HG02884 (cell line): ENCODE data around the gene ADH1C.
"Not testable (repeated sequence)": the region's sequence is repeated elsewhere in the genome, so short reads cannot be mapped to it uniquely, and the experiment has no call there.

Experiments
- ATAC-seq: cut with Tn5 transposase; IDR thresholded peaks from one replicate; pipeline ENCODE4 v1.9.1; 2021; ENCODE audit warnings: mild to moderate bottlenecking, moderate library complexity; ENCODE audit not compliant: unreplicated experiment

Gene ADH1C

DNA sequence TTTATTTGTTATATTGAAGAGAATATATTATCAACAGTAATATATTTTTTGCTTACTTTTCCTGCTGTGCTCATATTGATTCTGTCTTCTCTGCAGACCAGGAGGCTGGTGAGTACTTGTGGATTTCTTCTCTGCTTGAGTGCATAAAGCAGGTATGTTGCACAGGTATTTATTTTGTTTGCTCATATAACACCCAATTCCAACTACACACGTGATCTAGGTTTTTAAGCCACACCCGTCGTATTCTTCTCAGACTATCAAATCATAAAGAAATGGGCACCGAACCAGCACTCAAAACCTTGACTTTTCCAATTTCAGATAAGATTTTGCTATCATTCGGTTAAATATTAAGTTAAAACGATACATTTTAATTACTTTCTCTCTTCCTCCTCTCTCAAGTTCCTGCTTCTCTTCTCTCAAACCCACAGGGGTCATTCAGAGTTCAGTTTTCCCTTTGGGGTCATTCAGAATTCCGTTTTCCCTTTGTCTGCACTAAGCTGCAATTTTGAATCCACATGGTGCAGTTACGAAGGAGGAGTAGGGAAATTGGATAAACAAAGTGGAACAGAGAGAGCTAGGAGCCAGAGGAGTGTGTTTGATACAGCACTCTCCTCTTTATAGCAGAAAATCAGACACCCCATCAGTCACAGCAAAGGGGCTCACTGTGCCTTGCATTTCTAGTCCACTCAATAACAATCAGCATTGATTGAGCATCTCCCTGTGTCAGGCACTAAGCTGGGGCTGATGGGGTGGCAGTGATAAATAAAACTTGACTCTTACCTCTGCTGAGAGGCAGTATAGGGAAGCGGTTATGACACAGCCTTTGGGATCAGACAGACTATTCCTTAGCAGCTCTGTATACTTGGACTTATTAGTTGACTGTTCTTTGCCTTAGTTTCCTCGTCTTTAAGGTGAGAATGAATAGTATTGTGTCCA lies at the start of gene ADH1C:
TSS of gene ADH1C (minus strand) at position 145 of the 936 bp plus-strand sequence. CDS start at position 74, 71 bp downstream.
- ATAC-seq, result no peak

- no peak for ATAC-seq
Observed at GRCh38 chr4:99400831-99401230, 48.3 kb upstream of the ADH1C start.

GRCh38 chr4:99399017-99399416 lies 46.5 kb upstream of the ADH1C start:
- ATAC-seq, result no peak

GRCh38 chr4:99395595-99396364 lies 43.2 kb upstream of the ADH1C start:
- ATAC-seq, result no peak

GRCh38 chr4:99394896-99395295 lies 42.4 kb upstream of the ADH1C start:
- ATAC-seq, result no peak

DNA sequence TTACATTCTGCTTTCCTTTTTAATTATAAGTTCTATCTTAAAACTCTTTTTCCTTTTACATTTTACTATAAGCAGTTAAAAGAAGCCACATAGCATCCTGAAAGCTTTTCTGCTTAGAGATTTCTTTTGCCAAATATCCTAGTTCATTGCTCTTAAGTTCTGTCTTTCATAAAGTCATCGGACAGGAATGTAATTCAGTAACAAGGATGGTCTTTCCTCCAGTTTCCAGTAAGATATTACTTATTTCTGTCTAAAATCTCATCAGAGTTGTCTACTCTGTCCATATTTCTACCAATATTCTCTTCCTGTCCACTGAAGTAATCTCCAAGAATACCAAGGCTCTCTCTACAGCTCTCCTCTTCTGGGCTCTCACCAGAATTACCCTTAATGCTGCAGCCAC lies 37.5 kb upstream of the ADH1C start:
- no peak for ATAC-seq

GRCh38 chr4:99389606-99390005 lies 37.1 kb upstream of the ADH1C start:
- ATAC-seq, result no peak

GRCh38 chr4:99383833-99384392 lies 31.4 kb upstream of the ADH1C start:
- ATAC-seq, result no peak

- ATAC-seq, result no peak
Observed at GRCh38 chr4:99383399-99383798, 30.9 kb upstream of the ADH1C start.

- ATAC-seq, result no peak
Observed at GRCh38 chr4:99382745-99383360, 30.3 kb upstream of the ADH1C start.

DNA sequence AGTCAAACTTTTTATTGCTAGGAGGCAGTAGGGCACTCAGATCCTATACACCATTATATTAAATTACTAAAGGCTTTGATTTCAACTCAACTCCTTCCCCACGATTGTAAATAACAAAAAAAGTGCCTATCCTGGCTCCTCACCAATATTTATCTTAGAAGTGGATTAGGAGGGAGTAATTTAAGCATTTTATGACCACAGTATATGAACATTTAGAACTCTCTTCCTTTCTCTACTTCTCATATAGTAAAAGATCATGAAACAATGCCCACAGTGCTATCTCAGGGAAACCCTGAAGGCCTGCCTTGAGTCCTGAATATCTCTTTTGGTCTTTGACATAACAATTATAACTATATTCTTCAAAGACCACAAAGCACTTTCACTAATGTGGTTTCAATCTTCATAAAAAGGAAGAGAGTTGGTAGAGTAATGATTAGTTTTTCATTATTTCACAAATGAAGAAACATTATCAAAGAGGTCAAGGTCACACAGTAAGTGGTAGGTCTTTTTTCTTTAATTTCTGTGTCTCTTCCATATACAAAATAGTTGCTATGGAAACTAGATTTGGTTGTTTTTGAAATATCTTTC lies 29.1 kb upstream of the ADH1C start:
- no peak for ATAC-seq

DNA sequence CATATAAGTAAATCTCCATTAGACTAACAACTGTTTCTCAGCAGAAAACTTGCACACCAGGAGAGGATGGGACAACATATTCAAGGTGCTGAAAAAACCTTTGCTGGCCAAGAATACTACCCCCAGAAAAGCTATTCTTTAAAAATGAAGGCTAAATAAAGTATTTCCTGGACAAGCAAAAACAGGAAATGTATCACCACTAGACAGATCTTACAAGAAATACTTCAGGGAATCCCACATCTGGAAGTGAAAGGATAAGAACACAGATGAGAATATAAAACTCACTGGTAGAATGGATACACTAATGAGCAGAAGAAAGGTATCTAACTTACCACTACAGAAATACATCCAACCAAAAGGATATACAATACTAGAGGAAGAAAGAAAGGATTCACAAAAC lies 27.0 kb upstream of the ADH1C start:
- no peak for ATAC-seq

DNA sequence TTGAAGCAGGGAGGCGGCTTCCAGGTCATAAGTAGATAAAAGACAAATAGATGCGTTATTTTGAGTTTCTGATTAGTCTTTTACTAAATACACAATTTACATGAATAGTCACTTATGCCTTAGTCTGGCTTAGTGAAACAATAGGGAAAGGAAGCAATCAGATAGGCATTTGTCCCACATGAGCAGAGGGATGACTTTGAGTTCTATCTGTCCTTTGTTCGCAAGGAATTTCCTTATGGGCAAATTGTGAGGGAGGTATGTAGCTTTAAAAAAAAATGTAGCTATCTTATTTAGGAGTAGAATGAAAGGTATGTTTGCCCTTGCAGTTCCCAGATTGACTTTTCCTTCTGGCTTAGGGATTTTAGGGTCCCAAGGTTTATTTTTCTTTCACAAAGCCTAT lies 26.3 kb upstream of the ADH1C start:
- ATAC-seq, result no peak

DNA sequence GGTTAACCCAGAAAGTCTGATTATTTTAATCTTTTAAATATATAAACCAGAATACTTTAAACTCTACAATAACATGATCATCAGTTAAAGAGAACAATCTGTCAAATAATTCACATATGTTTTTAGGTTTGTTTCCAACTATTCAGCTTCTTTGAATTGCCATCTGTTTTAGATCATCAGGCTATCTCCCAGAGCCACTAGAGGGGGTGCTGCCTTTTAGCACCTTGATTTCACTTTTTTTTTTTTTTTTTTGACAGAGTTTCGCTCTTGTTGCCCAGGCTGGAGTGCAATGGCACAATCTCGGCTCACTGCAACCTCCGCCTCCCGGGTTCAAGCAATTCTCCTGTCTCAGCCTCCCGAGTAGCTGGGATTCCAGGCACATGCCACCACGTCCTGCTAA lies 24.8 kb upstream of the ADH1C start:
- not testable (repeated sequence) for ATAC-seq

- ATAC-seq, result not testable (repeated sequence)
Observed at GRCh38 chr4:99372464-99372863, 19.9 kb upstream of the ADH1C start.

DNA sequence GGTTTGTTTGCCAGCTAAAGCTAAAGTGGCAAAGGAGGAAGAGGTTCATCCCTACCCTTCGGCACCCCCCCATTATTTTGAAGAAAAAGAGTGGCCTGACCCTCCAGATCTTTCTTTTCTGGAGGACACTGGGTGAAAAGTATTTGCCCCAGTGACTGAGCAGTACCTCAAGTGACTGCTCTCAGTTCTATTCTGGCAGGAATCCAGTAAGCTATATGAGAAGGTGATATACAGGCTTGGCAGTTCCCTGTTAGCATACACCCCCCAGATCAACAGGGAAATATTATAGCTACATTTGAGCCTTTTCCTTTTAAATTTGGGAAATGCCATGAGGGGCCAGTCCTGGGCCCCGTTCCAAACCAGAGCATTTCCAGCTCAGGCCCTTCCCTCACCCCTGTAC lies 15.3 kb upstream of the ADH1C start:
- ATAC-seq, result not testable (repeated sequence)

GRCh38 chr4:99366491-99366890 lies 13.9 kb upstream of the ADH1C start:
- ATAC-seq, result no peak

DNA sequence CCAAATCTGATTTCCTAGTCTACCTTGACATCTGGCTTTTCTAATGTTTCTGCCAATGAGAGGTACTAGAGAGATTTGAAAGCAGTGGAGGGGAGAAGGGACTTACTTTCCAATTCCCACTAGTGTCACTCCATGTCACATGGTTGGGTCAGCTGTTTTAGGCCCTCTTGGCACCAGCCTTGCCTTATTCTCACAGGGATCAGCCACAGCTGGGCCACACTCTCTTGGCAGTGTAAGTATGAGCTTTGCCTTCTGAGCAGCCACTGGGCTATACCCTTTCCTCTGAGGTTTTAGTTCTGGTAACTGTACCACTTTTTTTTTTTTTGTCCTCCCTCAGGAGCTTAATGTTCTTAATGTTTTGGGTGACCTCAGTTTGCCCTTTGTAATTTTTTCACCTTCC lies 10.2 kb upstream of the ADH1C start:
- no peak for ATAC-seq

- ATAC-seq, result no peak
Observed at GRCh38 chr4:99361899-99362275, 9.3 kb upstream of the ADH1C start.

DNA sequence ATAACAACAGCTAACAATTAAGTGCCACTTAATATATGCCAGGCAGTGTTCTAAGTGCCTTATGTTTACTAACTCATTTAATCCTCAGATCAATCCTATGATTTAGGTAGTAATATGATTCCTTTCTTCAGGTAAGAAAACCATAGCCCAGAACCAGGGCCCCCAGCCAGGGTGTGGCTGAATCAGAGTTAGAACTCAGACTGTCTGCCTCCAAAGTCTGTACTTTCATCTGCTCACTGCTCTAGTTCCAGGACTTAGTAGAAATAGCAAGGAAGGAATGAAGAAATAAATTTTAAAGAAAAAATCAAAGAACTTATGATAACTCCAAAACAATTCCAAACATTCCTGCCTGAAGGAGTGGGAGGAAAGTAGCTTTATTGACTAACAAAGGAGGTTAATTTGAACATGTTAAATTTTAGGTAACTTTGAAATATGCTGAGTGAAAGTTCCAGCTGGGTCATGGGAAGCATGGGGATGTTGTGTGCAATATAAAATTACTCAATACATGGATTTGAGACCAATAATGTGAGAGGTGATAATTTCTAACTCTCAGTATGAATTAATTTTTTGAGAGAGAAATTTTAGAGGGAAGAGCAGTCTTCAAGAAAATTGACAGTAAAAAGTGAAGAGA lies 8.8 kb upstream of the ADH1C start:
- no peak for ATAC-seq
